Measurements from ENCODE around the gene TMPRSS9.
A peak's percentile ranks its signal among the peaks of the same experiment; 100 is the strongest.

Gene TMPRSS9

DNA sequence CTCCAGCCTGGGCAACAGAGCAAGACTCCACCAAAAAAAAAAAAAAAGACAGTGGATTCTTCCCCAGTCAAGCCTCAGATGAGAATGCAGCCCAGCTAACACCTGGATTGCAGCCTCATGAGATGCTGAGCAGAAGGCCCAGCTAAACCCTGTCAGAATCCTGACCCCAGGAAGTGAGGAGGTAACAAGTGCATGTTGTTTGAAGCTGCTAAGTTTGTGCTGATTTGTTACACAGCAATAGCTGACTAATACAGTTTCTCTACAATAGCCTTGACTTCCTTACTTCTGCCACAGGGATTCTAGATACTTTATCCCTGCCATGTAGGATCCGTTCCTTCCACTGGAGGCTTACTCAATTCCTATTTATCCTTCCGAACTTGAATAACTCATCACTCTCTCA, 20.5 kb downstream of the TMPRSS9 start:
- Histone ChIP-seq H3K4me1 (ENCODE audit: control insufficient read depth, insufficient read depth, low read length) (no peaks in the 10 kb centered on the region), H3K9me3 (ENCODE audit: control insufficient read depth, insufficient read depth, low read depth, low read length) (no peaks in the 10 kb centered on the region), H3K27ac (ENCODE audit: extremely low read depth, low read depth, low read length) (no peak overlapping the region), H3K36me3 (ENCODE audit: control insufficient read depth in 2 of 2, insufficient read depth in 1 of 2, low read length in 2 of 2) (no peaks in the 10 kb centered on the region), H3K4me3 (ENCODE audit: low read depth, low read length) (no peak overlapping the region)
- CTCF ChIA-PET = no interaction called here
- TF ChIP-seq RBAK (tag by site-specific recombination; IDR thresholded peaks at IDR 0.05) (peak; percentile 98), ZBTB1 (tag by site-specific recombination; IDR thresholded peaks at IDR 0.05) (no peak), ZNF280C (tag by site-specific recombination; IDR thresholded peaks at IDR 0.05) (no peak)
- TF ChIP-seq, protein P1, sequence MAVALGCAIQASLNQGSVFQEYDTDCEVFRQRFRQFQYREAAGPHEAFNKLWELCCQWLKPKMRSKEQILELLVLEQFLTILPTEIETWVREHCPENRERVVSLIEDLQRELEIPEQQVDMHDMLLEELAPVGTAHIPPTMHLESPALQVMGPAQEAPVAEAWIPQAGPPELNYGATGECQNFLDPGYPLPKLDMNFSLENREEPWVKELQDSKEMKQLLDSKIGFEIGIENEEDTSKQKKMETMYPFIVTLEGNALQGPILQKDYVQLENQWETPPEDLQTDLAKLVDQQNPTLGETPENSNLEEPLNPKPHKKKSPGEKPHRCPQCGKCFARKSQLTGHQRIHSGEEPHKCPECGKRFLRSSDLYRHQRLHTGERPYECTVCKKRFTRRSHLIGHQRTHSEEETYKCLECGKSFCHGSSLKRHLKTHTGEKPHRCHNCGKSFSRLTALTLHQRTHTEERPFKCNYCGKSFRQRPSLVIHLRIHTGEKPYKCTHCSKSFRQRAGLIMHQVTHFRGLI (tag by site-specific recombination; IDR thresholded peaks at IDR 0.05) = no peak
- POLR2A ChIA-PET = no interaction called here

DNA sequence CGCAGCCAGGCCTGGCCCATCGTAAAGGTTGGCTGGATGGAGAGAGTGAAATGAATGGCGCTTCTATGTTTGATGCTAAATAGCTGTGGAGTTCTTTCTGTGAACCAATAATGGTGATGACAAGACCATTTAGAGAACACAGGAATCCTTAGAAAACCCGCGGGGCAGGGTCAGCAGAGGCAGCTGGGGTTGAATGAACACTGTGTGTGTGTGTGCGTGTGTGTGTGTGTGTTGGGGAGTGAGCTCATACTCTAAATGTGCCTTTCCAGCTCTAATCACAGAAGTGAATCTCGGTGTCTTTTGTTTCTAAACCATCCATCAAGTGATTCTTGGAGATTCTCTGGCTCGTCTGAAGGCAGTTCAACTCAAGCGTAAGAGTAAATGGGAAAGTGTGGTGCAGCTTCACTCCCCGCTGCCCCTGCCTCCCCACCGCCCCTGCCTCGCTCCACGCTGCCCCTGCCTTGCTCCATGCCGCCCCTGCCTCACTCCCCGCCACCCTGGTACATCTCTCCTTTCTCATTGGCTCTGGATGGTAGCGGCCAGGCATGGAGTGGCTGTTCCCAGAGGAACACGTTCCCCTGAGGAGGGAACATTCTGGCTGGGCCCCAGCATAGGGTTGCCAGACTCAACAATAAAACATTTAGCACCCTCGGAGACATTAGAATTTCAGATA, 21.2 kb downstream of the TMPRSS9 start:
- TF ChIP-seq ZSCAN4 (tag by site-specific recombination; IDR thresholded peaks at IDR 0.05) (peak; percentile 48), RBAK (tag by site-specific recombination; IDR thresholded peaks at IDR 0.05) (no peak), ZNF23 (tag by site-specific recombination; IDR thresholded peaks at IDR 0.05; ENCODE audit: borderline replicate concordance) (no peak), ZNF350 (tag by site-specific recombination; IDR thresholded peaks at IDR 0.05) (no peak)
- CTCF ChIA-PET = no interaction called here
- no peaks in the 10 kb centered on the region for H3K36me3 ChIP-seq (ENCODE audit: control insufficient read depth in 2 of 2, insufficient read depth in 1 of 2, low read length in 2 of 2)
- no peaks in the 10 kb centered on the region for H3K4me1 ChIP-seq (ENCODE audit: control insufficient read depth, insufficient read depth, low read length)
- H3K9me3 ChIP-seq (ENCODE audit: control insufficient read depth, insufficient read depth, low read depth, low read length) = no peaks in the 10 kb centered on the region
- no peak overlapping the region for H3K27ac ChIP-seq (ENCODE audit: extremely low read depth, low read depth, low read length)
- POLR2A ChIA-PET = no interaction called here
- H3K4me3 ChIP-seq (ENCODE audit: low read depth, low read length) = no peak overlapping the region

DNA sequence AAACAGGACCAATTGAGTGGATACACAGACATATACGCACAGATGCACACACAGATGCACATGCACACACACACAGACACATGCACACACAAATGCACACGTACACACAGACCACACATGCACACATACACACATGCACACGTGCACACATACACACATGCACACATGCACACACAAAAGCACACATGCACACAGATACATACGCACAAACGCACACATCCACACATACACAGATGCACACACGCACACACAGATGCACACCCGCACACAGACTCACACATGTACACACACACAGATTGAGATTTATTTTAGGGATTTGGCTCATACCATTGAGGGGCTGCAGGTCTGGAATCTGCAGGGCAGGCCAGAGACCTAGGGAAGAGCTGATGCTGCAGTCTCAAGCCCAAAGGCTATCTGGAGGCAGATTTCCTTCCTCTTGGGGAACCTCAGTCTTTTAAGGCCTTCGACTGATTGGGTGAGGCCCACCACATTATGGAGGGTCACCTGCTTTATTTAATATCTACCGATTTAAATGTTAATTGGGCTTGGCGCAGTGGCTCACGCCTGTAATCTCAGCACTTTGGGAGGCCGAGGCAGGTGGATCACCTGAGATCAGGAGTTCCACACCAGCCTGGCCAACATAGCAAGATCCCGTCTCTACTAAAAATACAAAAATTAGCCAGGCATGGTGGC, 22.6 kb downstream of the TMPRSS9 start:
- Histone ChIP-seq H3K36me3 (ENCODE audit: control insufficient read depth in 2 of 2, insufficient read depth in 1 of 2, low read length in 2 of 2) (no peaks in the 10 kb centered on the region), H3K9me3 (ENCODE audit: control insufficient read depth, insufficient read depth, low read depth, low read length) (no peaks in the 10 kb centered on the region), H3K4me1 (ENCODE audit: control insufficient read depth, insufficient read depth, low read length) (no peaks in the 10 kb centered on the region), H3K27ac (ENCODE audit: extremely low read depth, low read depth, low read length) (no peak overlapping the region), H3K4me3 (ENCODE audit: low read depth, low read length) (no peak overlapping the region)
- CTCF ChIA-PET = interaction anchor here (0.6 kb wide), 1 partner anchor 13 kb away, joined by 4 read pairs; no protein-coding TSS in a partner anchor
- POLR2A ChIA-PET = no interaction called here
- TF ChIP-seq, protein P2, sequence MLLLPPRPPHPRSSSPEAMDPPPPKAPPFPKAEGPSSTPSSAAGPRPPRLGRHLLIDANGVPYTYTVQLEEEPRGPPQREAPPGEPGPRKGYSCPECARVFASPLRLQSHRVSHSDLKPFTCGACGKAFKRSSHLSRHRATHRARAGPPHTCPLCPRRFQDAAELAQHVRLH (tag by site-specific recombination; IDR thresholded peaks at IDR 0.05) = peak; percentile 60; the same call in 1 of the 2 replicates
- TF ChIP-seq ELK4 (IDR thresholded peaks at IDR 0.05; ENCODE audit: borderline replicate concordance, low read depth, low read length) (no peak), ZNF292 (tag by site-specific recombination; IDR thresholded peaks at IDR 0.05; ENCODE audit: borderline replicate concordance, low read depth) (no peak), ZXDB (tag by site-specific recombination; IDR thresholded peaks at IDR 0.05) (no peak), ZNF121 (tag by site-specific recombination; IDR thresholded peaks at IDR 0.05) (peak; percentile 98), ZNF837 (tag by site-specific recombination; IDR thresholded peaks at IDR 0.05) (no peak), ZNF324 (tag by site-specific recombination; IDR thresholded peaks at IDR 0.05) (no peak), ZBTB26 (tag by site-specific recombination; optimal IDR thresholded peaks at IDR 0.05) (no peak), SETDB1 (IDR thresholded peaks at IDR 0.05; ENCODE audit: insufficient read length, low read length) (no peak), ZNF664 (tag by site-specific recombination; IDR thresholded peaks at IDR 0.05) (0 out of 2 replicates have a peak, but pooled peaks have one; percentile 7), ZNF18 (tag by site-specific recombination; IDR thresholded peaks at IDR 0.05) (peak; percentile 75; the same call in 1 of the 2 replicates)
- TF ChIP-seq, protein P1 (tag by site-specific recombination; IDR thresholded peaks at IDR 0.05) = no peak

All from HEK293 (cell line).